Duodenal mucosa (tissue), 2 donors: ENCODE measurements around the gene POMT2.
A peak's percentile ranks its signal among the peaks of the same experiment; 100 is the strongest.

Experiments used
- H3K27ac ChIP-seq: one replicate; pipeline ENCODE4 v1.7.0; 2013; ENCODE audit warnings: low read depth, low read length
- H3K27me3 ChIP-seq, 2 donors: one replicate each; pipeline ENCODE4 v1.7.0; 2013; ENCODE audit warnings: low read length in 2 of 2, control low read depth in 1 of 2; ENCODE audit not compliant: insufficient read depth in 2 of 2, control insufficient read depth in 1 of 2
- H3K36me3 ChIP-seq, 2 donors: one replicate each; pipeline ENCODE4 v1.7.0; 2013; ENCODE audit warnings: low read length in 2 of 2, control low read depth in 1 of 2; ENCODE audit not compliant: insufficient read depth in 2 of 2, control insufficient read depth in 1 of 2
- H3K4me1 ChIP-seq, 2 donors: one replicate each; pipeline ENCODE4 v1.7.0; 2013; ENCODE audit warnings: low read length in 2 of 2, control low read depth in 1 of 2; ENCODE audit not compliant: insufficient read depth in 2 of 2, control insufficient read depth in 1 of 2
- H3K4me3 ChIP-seq, 2 donors: one replicate each; pipeline ENCODE4 v1.7.0; 2013; ENCODE audit warnings: low read length in 2 of 2, low read depth in 1 of 2
- H3K9ac ChIP-seq, 2 donors: one replicate each; pipeline ENCODE4 v1.7.0; 2013; ENCODE audit warnings: low read length in 2 of 2, low read depth in 1 of 2
- H3K9me3 ChIP-seq, 2 donors: one replicate each; pipeline ENCODE4 v1.7.0; 2013; ENCODE audit warnings: low read length in 2 of 2, control low read depth in 1 of 2; ENCODE audit not compliant: control insufficient read depth in 1 of 2

POMT2 gene, protein sequence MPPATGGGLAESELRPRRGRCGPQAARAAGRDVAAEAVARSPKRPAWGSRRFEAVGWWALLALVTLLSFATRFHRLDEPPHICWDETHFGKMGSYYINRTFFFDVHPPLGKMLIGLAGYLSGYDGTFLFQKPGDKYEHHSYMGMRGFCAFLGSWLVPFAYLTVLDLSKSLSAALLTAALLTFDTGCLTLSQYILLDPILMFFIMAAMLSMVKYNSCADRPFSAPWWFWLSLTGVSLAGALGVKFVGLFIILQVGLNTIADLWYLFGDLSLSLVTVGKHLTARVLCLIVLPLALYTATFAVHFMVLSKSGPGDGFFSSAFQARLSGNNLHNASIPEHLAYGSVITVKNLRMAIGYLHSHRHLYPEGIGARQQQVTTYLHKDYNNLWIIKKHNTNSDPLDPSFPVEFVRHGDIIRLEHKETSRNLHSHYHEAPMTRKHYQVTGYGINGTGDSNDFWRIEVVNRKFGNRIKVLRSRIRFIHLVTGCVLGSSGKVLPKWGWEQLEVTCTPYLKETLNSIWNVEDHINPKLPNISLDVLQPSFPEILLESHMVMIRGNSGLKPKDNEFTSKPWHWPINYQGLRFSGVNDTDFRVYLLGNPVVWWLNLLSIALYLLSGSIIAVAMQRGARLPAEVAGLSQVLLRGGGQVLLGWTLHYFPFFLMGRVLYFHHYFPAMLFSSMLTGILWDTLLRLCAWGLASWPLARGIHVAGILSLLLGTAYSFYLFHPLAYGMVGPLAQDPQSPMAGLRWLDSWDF

DNA sequence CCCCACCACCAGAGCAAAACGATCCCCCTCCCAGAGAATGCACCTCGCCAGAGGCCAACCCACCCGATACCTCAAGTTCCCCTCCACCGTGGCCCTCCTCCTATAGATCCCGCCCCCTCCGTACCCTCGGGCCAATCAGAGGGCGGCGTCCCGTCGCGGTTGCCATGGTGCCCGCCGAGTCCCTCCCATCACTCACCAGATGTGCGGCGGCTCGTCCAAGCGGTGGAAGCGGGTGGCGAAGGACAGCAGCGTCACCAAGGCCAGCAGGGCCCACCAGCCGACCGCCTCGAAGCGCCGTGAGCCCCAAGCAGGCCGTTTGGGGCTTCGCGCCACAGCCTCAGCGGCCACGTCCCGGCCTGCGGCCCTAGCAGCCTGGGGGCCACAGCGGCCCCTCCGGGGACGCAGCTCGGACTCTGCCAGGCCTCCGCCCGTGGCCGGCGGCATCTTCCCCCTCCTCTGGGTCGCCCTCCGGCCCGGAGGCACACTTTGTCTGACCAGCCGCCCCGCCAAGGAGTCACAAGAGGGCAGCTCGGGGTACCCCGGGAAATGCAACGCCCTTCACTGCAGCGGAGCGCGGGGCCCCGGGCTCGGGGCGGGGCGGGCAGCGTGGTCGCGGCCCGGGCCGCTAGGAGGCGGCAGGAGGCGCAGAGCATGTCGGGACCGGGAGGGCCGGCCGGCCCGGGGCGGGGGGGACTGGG is at the start of gene POMT2:
Gene POMT2 (minus strand): TSS at position 646 of the 698 bp plus-strand sequence. CDS start 202 bp downstream, at position 444.
- H3K27me3 ChIP-seq: no peaks in the 10 kb centered on the region
- H3K4me3 ChIP-seq: peak within 1 kb of the TSS; percentile 76 to 92
- H3K27ac ChIP-seq: peak within 1 kb of the TSS; percentile 99
- H3K4me1 ChIP-seq: peaks cover 26 to 38% of the 10 kb centered on the region in 2 donors
- H3K9me3 ChIP-seq: no peaks in the 10 kb centered on the region
- peak within 1 kb of the TSS; percentile 77 to 91 for H3K9ac ChIP-seq
- no peaks in the 10 kb centered on the region for H3K36me3 ChIP-seq

DNA sequence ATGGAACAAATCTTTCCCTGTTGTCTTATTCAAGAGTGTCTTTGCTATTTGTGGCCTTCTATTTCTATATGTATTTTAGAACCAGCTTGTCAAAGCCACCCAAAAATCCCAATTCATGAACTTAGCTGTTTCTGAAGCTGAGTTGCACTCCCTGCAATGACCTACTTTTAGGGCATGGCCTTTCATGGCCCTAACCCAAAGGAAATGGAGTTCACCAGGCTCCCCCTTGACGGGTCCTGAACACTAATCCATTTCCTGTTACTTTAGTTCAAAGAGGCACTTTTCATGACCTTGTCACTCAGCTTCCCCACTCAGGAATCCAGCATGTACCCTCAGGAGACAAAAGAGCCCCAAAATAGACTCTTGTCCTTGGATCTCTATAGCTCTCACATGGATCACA is 48.6 kb upstream of the POMT2 start:
- Histone ChIP-seq H3K9ac (no peak overlapping the region), H3K4me3 (no peak overlapping the region), H3K36me3 (no peaks in the 10 kb centered on the region), H3K9me3 (no peaks in the 10 kb centered on the region), H3K4me1 (peaks cover 0 to 6% of the 10 kb centered on the region in 2 donors), H3K27ac (no peak overlapping the region), H3K27me3 (no peaks in the 10 kb centered on the region)

- Histone ChIP-seq H3K36me3 (no peaks in the 10 kb centered on the region), H3K4me3 (no peak overlapping the region), H3K9ac (no peak overlapping the region), H3K9me3 (no peaks in the 10 kb centered on the region), H3K27me3 (no peaks in the 10 kb centered on the region), H3K4me1 (no peaks in the 10 kb centered on the region), H3K27ac (no peak overlapping the region)
Observed at GRCh38 chr14:77364146-77364545, 43.5 kb upstream of the POMT2 start.

GRCh38 chr14:77359626-77360025 is 38.9 kb upstream of the POMT2 start:
- Histone ChIP-seq H3K27me3 (no peaks in the 10 kb centered on the region), H3K9me3 (no peaks in the 10 kb centered on the region), H3K4me1 (no peaks in the 10 kb centered on the region), H3K36me3 (no peaks in the 10 kb centered on the region), H3K9ac (no peak overlapping the region), H3K4me3 (no peak overlapping the region), H3K27ac (no peak overlapping the region)

- Histone ChIP-seq H3K36me3 (no peaks in the 10 kb centered on the region), H3K27me3 (no peaks in the 10 kb centered on the region), H3K4me3 (no peak overlapping the region), H3K9ac (no peak overlapping the region), H3K9me3 (no peaks in the 10 kb centered on the region), H3K27ac (no peak overlapping the region), H3K4me1 (no peaks in the 10 kb centered on the region)
Observed at GRCh38 chr14:77356899-77357298, 36.2 kb upstream of the POMT2 start.

DNA sequence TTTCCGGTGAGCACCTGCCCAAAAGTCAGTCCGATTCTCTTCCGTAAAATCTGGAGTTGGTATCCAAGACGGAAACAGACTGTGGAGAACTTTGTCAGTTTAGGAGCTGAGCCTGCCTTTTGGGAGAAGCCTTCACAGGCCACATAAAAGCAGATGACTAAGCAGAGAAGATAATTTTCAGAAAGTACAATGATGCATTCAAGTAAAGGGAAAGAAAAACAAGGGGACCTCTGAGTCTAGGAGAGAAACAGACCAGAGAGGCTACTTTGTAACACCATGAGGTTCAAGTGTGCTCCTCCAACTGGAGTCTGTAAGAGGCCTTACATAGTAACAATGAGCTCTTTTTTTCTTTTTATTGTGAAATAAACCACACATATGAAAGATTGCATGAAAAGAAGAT is 35.1 kb upstream of the POMT2 start:
- Histone ChIP-seq H3K9me3 (no peaks in the 10 kb centered on the region), H3K36me3 (no peaks in the 10 kb centered on the region), H3K27me3 (no peaks in the 10 kb centered on the region), H3K27ac (no peak overlapping the region), H3K4me1 (no peaks in the 10 kb centered on the region), H3K4me3 (no peak overlapping the region), H3K9ac (no peak overlapping the region)

DNA sequence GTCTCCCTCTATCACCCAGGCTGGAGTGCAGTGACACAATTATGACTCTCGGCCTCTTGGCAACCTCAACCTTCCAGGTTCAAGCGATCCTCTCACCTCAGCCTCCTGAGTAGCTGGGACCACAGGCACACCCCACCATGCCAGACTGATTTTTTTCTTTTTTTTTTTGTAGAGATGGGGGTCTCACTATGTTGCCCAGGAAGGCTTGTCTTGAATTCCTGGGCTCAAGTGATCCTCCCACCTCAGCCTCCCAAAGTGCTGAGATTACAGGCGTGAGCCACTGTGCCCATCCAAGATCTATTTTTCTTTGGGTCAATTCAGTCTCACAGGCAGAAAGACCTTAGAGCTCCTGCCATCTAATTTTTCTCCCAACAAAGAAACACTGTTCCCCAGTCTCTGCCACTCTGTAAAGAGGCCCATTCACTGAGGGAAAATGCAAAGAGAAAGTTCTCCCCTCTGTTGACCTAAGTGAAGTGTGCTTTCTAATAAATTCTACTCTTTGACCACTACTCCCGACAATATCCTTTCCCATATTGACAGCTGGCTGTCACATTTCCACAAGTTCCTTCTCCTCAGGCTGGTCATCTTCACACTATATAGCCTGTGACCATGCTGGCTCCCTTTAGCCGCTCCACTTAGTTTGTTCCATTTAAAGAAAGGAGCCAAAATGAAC is 32.9 kb upstream of the POMT2 start:
- peaks cover 5 to 8% of the 10 kb centered on the region in 2 donors for H3K36me3 ChIP-seq
- H3K9ac ChIP-seq: no peak overlapping the region
- no peaks in the 10 kb centered on the region for H3K4me1 ChIP-seq
- no peak overlapping the region for H3K4me3 ChIP-seq
- no peaks in the 10 kb centered on the region for H3K27me3 ChIP-seq
- no peaks in the 10 kb centered on the region for H3K9me3 ChIP-seq
- no peak overlapping the region for H3K27ac ChIP-seq

- H3K4me3 ChIP-seq: no peak overlapping the region
- no peaks in the 10 kb centered on the region for H3K4me1 ChIP-seq
- H3K36me3 ChIP-seq: peaks cover 12 to 15% of the 10 kb centered on the region in 2 donors
- H3K27ac ChIP-seq: no peak overlapping the region
- H3K9ac ChIP-seq: no peak overlapping the region
- no peaks in the 10 kb centered on the region for H3K27me3 ChIP-seq
- no peaks in the 10 kb centered on the region for H3K9me3 ChIP-seq
Observed at GRCh38 chr14:77347751-77348150, 27.1 kb upstream of the POMT2 start.

DNA sequence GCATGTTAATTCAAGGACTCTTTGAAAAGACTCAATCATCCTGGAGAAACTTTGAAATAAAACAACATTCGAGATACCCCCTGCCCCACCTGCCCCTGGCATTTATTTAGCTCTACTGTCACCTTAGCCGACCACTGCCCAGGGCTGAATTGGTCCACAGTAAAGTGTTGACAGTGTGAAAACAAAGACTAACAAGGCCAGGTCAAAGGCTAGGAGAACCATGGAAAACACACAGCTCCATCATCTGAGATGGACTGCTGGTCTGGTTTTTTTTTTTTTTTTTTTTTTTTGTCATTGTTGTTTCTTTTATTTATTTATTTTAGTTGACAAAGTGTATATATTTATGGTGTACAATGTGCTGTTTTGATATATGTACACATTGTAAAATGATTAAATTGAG is 25.8 kb upstream of the POMT2 start:
- no peak overlapping the region for H3K27ac ChIP-seq
- H3K4me3 ChIP-seq: no peak overlapping the region
- peaks cover 12 to 26% of the 10 kb centered on the region in 2 donors for H3K36me3 ChIP-seq
- H3K9ac ChIP-seq: no peak overlapping the region
- no peaks in the 10 kb centered on the region for H3K9me3 ChIP-seq
- no peaks in the 10 kb centered on the region for H3K27me3 ChIP-seq
- no peaks in the 10 kb centered on the region for H3K4me1 ChIP-seq
